HCT116 (cell line): ENCODE data around the gene TENM3. TPM values are rescaled to one million over a fixed set of nuclear protein-coding genes. Genes with fewer than 3 reads are reported as not detected.

Source experiments
- ATAC-seq: fragments of 200-7000 bp; cut with Tn5 transposase; 2 replicates; pipeline ENCODE4 v1.9.1; 2020; ENCODE audit warnings: mild to moderate bottlenecking, moderate library complexity
- BruUV-seq: library from RNA; stranded (reverse); fragments of 400-500 nt; replicated peaks from 2 replicates; lab custom pipeline; 2021; lab: Mats Ljungman, UMichigan
- CTCF ChIA-PET: fragments of 300-600 bp; sonication (Branson Sonifier 250); formaldehyde crosslinking; loops from one replicate; lab custom pipeline; 2021; ENCODE audit warnings: antibody characterized with exemption; lab: Charles Lee
- POLR2A ChIA-PET: fragments of 300-600, 350-600 bp; sonication (Branson Sonifier 250); formaldehyde crosslinking; loops from one replicate; lab custom pipeline; 2021; ENCODE audit warnings: antibody characterized with exemption; lab: Charles Lee
- RAD21 ChIA-PET, 2 experiments: fragments of 300-600 bp; sonication (Branson Sonifier 250); formaldehyde crosslinking; loops; one replicate each; lab custom pipeline; 2023; ENCODE audit warnings: low total read pairs in 2 of 2; ENCODE audit not compliant: uncharacterized antibody in 2 of 2, unreplicated experiment in 2 of 2, low non-redundant PET in 1 of 2; lab: Charles Lee
- DNase-seq: peaks from one replicate; pipeline ENCODE4 v3.0.0-alpha.2; 2010; ENCODE audit warnings: low read depth, low spot score
- H2AFZ ChIP-seq: fragments of 200-600 bp; shearing (Covaris generic), sonication (generic); 2 replicates; pipeline ENCODE4 v1.6.1; 2017; ENCODE audit warnings: low read depth, mixed run types, mixed read lengths, antibody characterized with exemption, low read length; ENCODE audit not compliant: poor library complexity, severe bottlenecking
- H3K27ac ChIP-seq: 2 replicates; pipeline ENCODE4 v1.5.1; 2012; ENCODE audit warnings: low read depth, low read length
- H3K27me3 ChIP-seq: fragments of 200-600 bp; sonication (generic); 2 replicates; pipeline ENCODE4 v1.6.1; 2016; ENCODE audit warnings: mixed run types, low read length, mixed read lengths; ENCODE audit not compliant: insufficient read depth
- H3K36me3 ChIP-seq, 2 experiments: fragments of 200-500 bp in 1 of 2; fragments of 200-600 bp in 1 of 2; sonication (Bioruptor generic) in 1 of 2; sonication (generic) in 1 of 2; 2 replicates each; pipeline versions ENCODE4 v1.5.1 to v1.6.1; 2014 to 2016; ENCODE audit warnings: low read length in 2 of 2, inconsistent platforms in 1 of 2, mixed read lengths in 1 of 2, mixed run types in 1 of 2; ENCODE audit not compliant: insufficient read depth in 2 of 2, control insufficient read depth in 1 of 2
- H3K4me1 ChIP-seq, 2 experiments: fragments of 200-600 bp in 1 of 2; sonication (generic) in 1 of 2; 2 replicates each; pipeline versions ENCODE4 v1.5.1 to v1.6.1; 2012 to 2017; ENCODE audit warnings: low read length in 2 of 2, inconsistent platforms in 1 of 2, mild to moderate bottlenecking in 1 of 2, mixed read lengths in 1 of 2, mixed run types in 1 of 2, moderate library complexity in 1 of 2; ENCODE audit not compliant: insufficient read depth in 2 of 2, control insufficient read depth in 1 of 2
- H3K4me2 ChIP-seq: fragments of 200-600 bp; sonication (generic); 2 replicates; pipeline ENCODE4 v1.6.1; 2017; ENCODE audit warnings: mixed run types, low read length, mixed read lengths
- H3K4me3 ChIP-seq, 2 experiments: fragments of 200-600 bp in 1 of 2; sonication (generic) in 1 of 2; replicated peaks in 1 of 2; 2 replicates each; pipeline ENCODE4 v1.5.1; 2011 to 2016; ENCODE audit warnings: low read length in 2 of 2, control low read depth in 1 of 2, low read depth in 1 of 2, mild to moderate bottlenecking in 1 of 2, mixed read lengths in 1 of 2, mixed run types in 1 of 2
- H3K79me2 ChIP-seq: fragments of 200-600 bp; sonication (generic); 2 replicates; pipeline ENCODE4 v1.6.1; 2017; ENCODE audit warnings: mild to moderate bottlenecking, mixed run types, low read length, moderate library complexity, mixed read lengths; ENCODE audit not compliant: insufficient read depth
- H3K9ac ChIP-seq: fragments of 200-600 bp; sonication (generic); 2 replicates; pipeline ENCODE4 v1.6.1; 2016; ENCODE audit warnings: low read length, mixed read lengths
- H3K9me2 ChIP-seq: fragments of 200-600 bp; sonication (generic), shearing (Covaris generic); 2 replicates; pipeline ENCODE4 v1.6.1; 2017; ENCODE audit warnings: mixed run types, mild to moderate bottlenecking, moderate library complexity; ENCODE audit not compliant: insufficient read depth
- H3K9me3 ChIP-seq, 2 experiments: fragments of 200-500 bp in 1 of 2; fragments of 200-600 bp in 1 of 2; sonication (Bioruptor generic) in 1 of 2; sonication (generic) in 1 of 2; 2 replicates each; pipeline ENCODE4 v1.6.1; 2014 to 2017; ENCODE audit warnings: low read length in 2 of 2, mixed read lengths in 2 of 2, inconsistent platforms in 1 of 2, low read depth in 1 of 2, mild to moderate bottlenecking in 1 of 2, mixed run types in 1 of 2, moderate library complexity in 1 of 2; ENCODE audit not compliant: control insufficient read depth in 1 of 2, insufficient read depth in 1 of 2
- H4K20me1 ChIP-seq: fragments of 200-600 bp; sonication (generic), shearing (Covaris generic); 2 replicates; pipeline ENCODE4 v1.6.1; 2017; ENCODE audit warnings: mixed run types, mild to moderate bottlenecking, moderate library complexity; ENCODE audit not compliant: insufficient read depth
- ATF3 ChIP-seq: IDR thresholded peaks from 2 replicates; pipeline ENCODE4 v1.6.1; 2012
- CBX3 ChIP-seq: IDR thresholded peaks from 2 replicates; pipeline ENCODE4 v1.6.1; 2012; ENCODE audit warnings: low read depth
- CTCF ChIP-seq, 3 experiments: fragments of 200-600 bp in 1 of 3; sonication (generic) in 1 of 3; IDR thresholded peaks in 2 of 3; conservative IDR thresholded peaks in 1 of 3; 2 replicates each; pipeline ENCODE4 v1.5.1; 2012 to 2017; ENCODE audit warnings: low read depth in 2 of 3, low read length in 2 of 3, antibody characterized with exemption in 1 of 3, borderline replicate concordance in 1 of 3, control low read depth in 1 of 3, mild to moderate bottlenecking in 1 of 3, mixed read lengths in 1 of 3, mixed run types in 1 of 3, moderate library complexity in 1 of 3; ENCODE audit not compliant: insufficient read depth in 1 of 3
- ELF1 ChIP-seq: IDR thresholded peaks from 2 replicates; pipeline ENCODE4 v1.6.1; 2012; ENCODE audit warnings: low read depth, borderline replicate concordance
- MAX ChIP-seq: IDR thresholded peaks from 2 replicates; pipeline ENCODE4 v1.6.1; 2012
- RAD21 ChIP-seq: IDR thresholded peaks from 2 replicates; pipeline ENCODE4 v1.6.1; 2012; ENCODE audit warnings: low read depth, mild to moderate bottlenecking
- SP1 ChIP-seq: IDR thresholded peaks from 2 replicates; pipeline ENCODE4 v1.6.1; 2012; ENCODE audit warnings: low read depth
- SRF ChIP-seq: IDR thresholded peaks from 2 replicates; pipeline ENCODE4 v1.6.1; 2012; ENCODE audit warnings: low read depth
- ZBTB33 ChIP-seq: IDR thresholded peaks from 2 replicates; pipeline ENCODE4 v1.6.1; 2011; ENCODE audit warnings: mild to moderate bottlenecking, low read length, moderate library complexity; ENCODE audit not compliant: insufficient replicate concordance; ENCODE audit errors: extremely low read depth
- ZFX ChIP-seq: fragments of 450-650 bp; IDR thresholded peaks from 2 replicates; pipeline ENCODE4 v1.6.1; 2017
- ZNF274 ChIP-seq: fragments of 200-500 bp; sonication (Bioruptor generic); IDR thresholded peaks from 2 replicates; pipeline ENCODE4 v1.6.1; 2014; ENCODE audit warnings: mild to moderate bottlenecking, low read depth, low read length, inconsistent platforms
- intact Hi-C: fragments of 100-400 bp; cut with micrococcal nuclease; formaldehyde crosslinking; loops from 2 replicates; pipeline ENCODE4 v1.10.0; 2022
- total RNA-seq: library from RNA; stranded (reverse); gene quantifications from one replicate; pipeline ENCODE4 v1.2.1, GENCODE V29; 2021; ENCODE audit not compliant: unreplicated experiment

TENM3 gene
- total RNA-seq, 1 experiment from 2014 or later = 0.54 TPM

DNA sequence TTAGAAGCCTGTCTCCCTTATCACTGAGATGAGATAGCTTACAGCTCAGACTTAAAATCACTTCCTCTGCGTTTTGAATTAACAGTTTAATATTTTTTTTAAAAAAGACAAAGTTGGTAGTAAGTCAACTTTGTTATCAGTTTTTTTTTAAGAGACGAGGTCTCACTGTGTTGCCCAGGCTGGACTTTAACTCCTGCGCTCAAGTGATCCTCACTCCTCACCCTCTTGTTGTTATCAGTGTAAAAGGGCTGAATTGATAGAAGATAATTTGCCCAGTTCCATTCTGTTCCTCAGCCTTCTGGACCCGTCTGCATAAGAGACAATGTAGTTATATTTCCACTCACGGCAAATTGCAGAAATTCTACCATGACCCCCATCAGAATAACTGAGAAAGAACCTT lies 428.5 kb downstream of the TENM3 start:
- Histone ChIP-seq H3K4me1 (no peaks in the 10 kb centered on the region), H3K36me3 (no peaks in the 10 kb centered on the region), H3K9me2 (no peaks in the 10 kb centered on the region), H3K27ac (no peak overlapping the region), H3K27me3 (peaks cover 50% of the 10 kb centered on the region), H3K79me2 (no peaks in the 10 kb centered on the region), H2AFZ (no peak overlapping the region), H3K4me3 (no peak overlapping the region), H3K9ac (no peak overlapping the region), H4K20me1 (no peaks in the 10 kb centered on the region), H3K4me2 (no peak overlapping the region), H3K9me3 (no peaks in the 10 kb centered on the region)
- RAD21 ChIA-PET = no interaction called here
- no peak for DNase-seq
- no peak for ATAC-seq
- POLR2A ChIA-PET = no interaction called here
- intact Hi-C loops = no loop called here
- TF ChIP-seq ATF3 (no peak), SRF (no peak), MAX (no peak), CBX3 (no peak), ZNF274 (no peak), ZFX (no peak), ELF1 (no peak), SP1 (no peak)
- CTCF ChIA-PET = no interaction called here
- BruUV-seq = no TSS peak

GRCh38 chr4:182678590-182678989 lies 435.4 kb downstream of the TENM3 start:
- ChIA-PET RAD21 (no interaction called here), CTCF (no interaction called here)
- intact Hi-C loops = no loop called here
- Histone ChIP-seq H3K4me3 (no peak overlapping the region), H3K79me2 (no peaks in the 10 kb centered on the region), H3K4me1 (no peaks in the 10 kb centered on the region), H3K9me3 (no peaks in the 10 kb centered on the region), H3K9ac (no peak overlapping the region), H3K4me2 (no peak overlapping the region), H3K9me2 (no peaks in the 10 kb centered on the region)
- no TSS peak for BruUV-seq
- ATAC-seq = no peak
- no peak for TF ChIP-seq SP1
- TF ChIP-seq ZBTB33 = no peak
- TF ChIP-seq ZFX = no peak
- no peak for TF ChIP-seq RAD21
- no peak for TF ChIP-seq CTCF (IDR thresholded peaks at IDR 0.05 in 2 of 3, conservative IDR thresholded peaks at IDR 0.05 in 1 of 3; ENCODE audit: borderline replicate concordance in 1 of 3, insufficient read depth in 1 of 3, low read depth in 2 of 3, low read length in 2 of 3)
- no peak for TF ChIP-seq SRF
- TF ChIP-seq, all 23 proteins: peak for 0
- Histone ChIP-seq H3K36me3 (no peaks in the 10 kb centered on the region), H4K20me1 (no peaks in the 10 kb centered on the region), H3K27me3 (peaks cover 48% of the 10 kb centered on the region), H2AFZ (no peak overlapping the region), H3K27ac (no peak overlapping the region)
- no peak for DNase-seq
- POLR2A ChIA-PET = no interaction called here
